K562 (cell line): ENCODE results near the gene TARBP1. TPM values are rescaled to one million over a fixed set of nuclear protein-coding genes. Genes with fewer than 3 reads are reported as not detected.

Experiments
- ATAC-seq: fragments of 200-7000 bp; cut with Tn5 transposase; 3 replicates; pipeline ENCODE4 v1.9.1; 2020; ENCODE audit warnings: moderate library complexity
- BruUV-seq: library from RNA; stranded (reverse); fragments of 400-500 nt; replicated peaks from 2 replicates; lab custom pipeline; 2021; lab: Mats Ljungman, UMichigan
- CTCF ChIA-PET: fragments of 300-600 bp; formaldehyde crosslinking; extraction: SDS; loops from one replicate; lab custom pipeline; 2021; ENCODE audit warnings: low intra/inter-chr PET ratio; lab: Yijun Ruan, JAX
- POLR2A ChIA-PET: fragments of 300-600, 350-650 bp; sonication (Branson Sonifier 250); formaldehyde crosslinking; extraction: SDS; loops from one replicate; lab custom pipeline; 2021; ENCODE audit warnings: antibody characterized with exemption, inconsistent platforms; lab: Yijun Ruan, JAX
- DNase-seq, 4 experiments: peaks; one replicate each; pipeline versions ENCODE4 v3.0.0 to v3.0.0-alpha.2; 2011 to 2018; ENCODE audit warnings: low spot score in 3 of 4, mixed read lengths in 3 of 4; ENCODE audit errors: extremely low read depth in 1 of 4
- FAIRE-seq: peaks from 2 replicates; lab custom pipeline; 2011; peaks lifted over from hg19 to GRCh38; lab: Jason Lieb, UNC
- H2AFZ ChIP-seq: 2 replicates; pipeline ENCODE4 v1.6.0; 2011; ENCODE audit warnings: low read depth, low read length, control low read depth, inconsistent platforms
- H3K27ac ChIP-seq: fragments of 200-600 bp; 3 replicates; pipeline ENCODE4 v1.8.0; 2011; ENCODE audit warnings: low read depth, mild to moderate bottlenecking, control low read depth, inconsistent platforms, low read length, moderate library complexity, mixed read lengths; ENCODE audit errors: extremely low read depth
- H3K27me3 ChIP-seq, 2 experiments: fragments of 300-600 bp in 1 of 2; 2 replicates in 1 of 2; 3 replicates in 1 of 2; pipeline versions ENCODE4 v1.6.0 to v1.8.0; 2011; ENCODE audit warnings: inconsistent platforms in 2 of 2, low read length in 2 of 2, mild to moderate bottlenecking in 1 of 2, mixed read lengths in 1 of 2, moderate library complexity in 1 of 2; ENCODE audit not compliant: control insufficient read depth in 2 of 2, insufficient read depth in 2 of 2
- H3K36me3 ChIP-seq: fragments of 300-600 bp; 3 replicates; pipeline ENCODE4 v1.8.0; 2011; ENCODE audit warnings: mild to moderate bottlenecking, low read length, inconsistent platforms; ENCODE audit not compliant: control insufficient read depth, insufficient read depth
- H3K4me1 ChIP-seq, 2 experiments: fragments of 200-600 bp in 1 of 2; replicated peaks in 1 of 2; 2 replicates in 1 of 2; 3 replicates in 1 of 2; pipeline versions ENCODE4 v1.5.1 to v1.8.0; 2011; ENCODE audit warnings: inconsistent platforms in 2 of 2, low read length in 2 of 2, mild to moderate bottlenecking in 1 of 2, mixed read lengths in 1 of 2, moderate library complexity in 1 of 2; ENCODE audit not compliant: control insufficient read depth in 2 of 2, insufficient read depth in 2 of 2
- H3K4me2 ChIP-seq: 2 replicates; pipeline ENCODE4 v1.6.1; 2011; ENCODE audit warnings: low read length, control low read depth, inconsistent platforms, mixed read lengths; ENCODE audit not compliant: insufficient read depth
- H3K4me3 ChIP-seq: fragments of 200-600 bp; sonication (generic), shearing (Covaris generic); 2 replicates; pipeline ENCODE4 v1.5.1; 2016; ENCODE audit warnings: control low read depth, inconsistent platforms
- H3K79me2 ChIP-seq: fragments of 200-600 bp; 3 replicates; pipeline ENCODE4 v1.8.0; 2011; ENCODE audit warnings: low read length, inconsistent platforms; ENCODE audit not compliant: control insufficient read depth, insufficient read depth
- H3K9ac ChIP-seq, 2 experiments: 2 replicates each; pipeline versions ENCODE4 v1.6.0 to v1.6.1; 2011; ENCODE audit warnings: low read depth in 2 of 2, low read length in 2 of 2, control low read depth in 1 of 2, inconsistent platforms in 1 of 2, mild to moderate bottlenecking in 1 of 2, mixed read lengths in 1 of 2; ENCODE audit not compliant: insufficient read depth in 1 of 2
- H3K9me1 ChIP-seq: one replicate; pipeline ENCODE4 v1.6.0; 2011; ENCODE audit warnings: inconsistent platforms, mild to moderate bottlenecking, low read length, moderate library complexity; ENCODE audit not compliant: control insufficient read depth, insufficient read depth
- H3K9me3 ChIP-seq: replicated peaks from 2 replicates; pipeline ENCODE4 v1.5.1; 2011; ENCODE audit warnings: low read depth, low read length, inconsistent platforms; ENCODE audit not compliant: control insufficient read depth, insufficient read depth
- H4K20me1 ChIP-seq: replicated peaks from 2 replicates; pipeline ENCODE4 v1.6.1; 2011; ENCODE audit warnings: low read length, inconsistent platforms, mixed read lengths; ENCODE audit not compliant: control insufficient read depth, insufficient read depth
- JUN ChIP-seq, 2 experiments: sonication (generic) in 1 of 2; formaldehyde crosslinking in 1 of 2; IDR thresholded peaks; 2 replicates each; pipeline versions ENCODE4 v1.6.1 to v1.8.0; 2012 to 2022; ENCODE audit warnings: borderline replicate concordance in 2 of 2, mild to moderate bottlenecking in 2 of 2, improper control_type of control experiment in 1 of 2, low read depth in 1 of 2, low read length in 1 of 2, missing genetic modification reagents in 1 of 2
- NCOA4 ChIP-seq: fragments of 450-650 bp; IDR thresholded peaks from 2 replicates; pipeline ENCODE4 v1.6.1; 2018; ENCODE audit warnings: mild to moderate bottlenecking; ENCODE audit not compliant: partially characterized antibody
- NFIC ChIP-seq: fragments of 450-650 bp; IDR thresholded peaks from 2 replicates; pipeline ENCODE4 v1.6.1; 2017; ENCODE audit warnings: mild to moderate bottlenecking, inconsistent platforms
- RBM25 ChIP-seq: fragments of 200-400 bp; formaldehyde crosslinking; IDR thresholded peaks from 2 replicates; pipeline ENCODE4 v1.6.1; 2018; ENCODE audit warnings: low read length, low read depth, moderate library complexity; ENCODE audit not compliant: severe bottlenecking
- ZBTB1 ChIP-seq: sonication (generic); formaldehyde crosslinking; IDR thresholded peaks from 2 replicates; pipeline ENCODE4 v1.8.1; 2023; ENCODE audit warnings: missing genetic modification reagents, low read depth, mild to moderate bottlenecking, borderline replicate concordance
- ZFX ChIP-seq: sonication (generic); formaldehyde crosslinking; IDR thresholded peaks from 2 replicates; pipeline ENCODE4 v1.8.0; 2022; ENCODE audit warnings: mild to moderate bottlenecking, missing genetic modification reagents, moderate library complexity
- WGBS: fragments of 100-300 bp; shearing (Covaris generic); methylation state at CpG from one replicate; pipeline ENCODE4 v1.1.6; 2016; ENCODE audit warnings: low coverage, mixed read lengths; ENCODE audit not compliant: insufficient coverage; ENCODE audit errors: missing lambda C conversion rate; 5-methylcytosine and 5-hydroxymethylcytosine counted together
- in situ Hi-C: fragments of 300-500 bp; cut with MboI; formaldehyde crosslinking; loops from 4 replicates; pipeline ENCODE4 v1.15.0; 2018; ENCODE audit warnings: inconsistent platforms, mixed read lengths
- intact Hi-C: fragments of 100-400 bp; cut with micrococcal nuclease; formaldehyde crosslinking; loops from 2 replicates; pipeline ENCODE4 v1.14.2; 2022
- polyA plus RNA-seq, 8 experiments: library from polyadenylated mRNA; depleted of rRNA in 4 of 8; stranded (reverse) in 5 of 8; unstranded in 3 of 8; fragments of >200 nt; fragmentation: Nextera tagmentation in 2 of 8; fragmentation: Illumina TruSeq in 1 of 8; extraction: Ambion mirVana in 2 of 8; extraction: Trizol in 1 of 8; gene quantifications; 2 replicates each; pipeline versions ENCODE4 v1.2.1 to v1.2.3, GENCODE V29; 2011 to 2014; ENCODE audit warnings: inconsistent platforms in 1 of 8, missing spikeins in 1 of 8
- total RNA-seq, 7 experiments: library from RNA; depleted of rRNA in 6 of 7; stranded (reverse); fragments of >200 nt in 6 of 7; fragmentation: Illumina TruSeq in 2 of 7; extraction: Trizol in 2 of 7; gene quantifications; 2 replicates each; pipeline versions ENCODE4 v1.2.1 to v1.2.3, GENCODE V29; 2011 to 2021; ENCODE audit warnings: low replicate concordance in 1 of 7

Gene TARBP1
- total and polyA plus RNA-seq, 9 of the 15 experiments (the other 6 are each of a cell fraction or from before 2014, with no cell fraction given), result 8.8 to 48.0 (median 22.9) TPM

DNA sequence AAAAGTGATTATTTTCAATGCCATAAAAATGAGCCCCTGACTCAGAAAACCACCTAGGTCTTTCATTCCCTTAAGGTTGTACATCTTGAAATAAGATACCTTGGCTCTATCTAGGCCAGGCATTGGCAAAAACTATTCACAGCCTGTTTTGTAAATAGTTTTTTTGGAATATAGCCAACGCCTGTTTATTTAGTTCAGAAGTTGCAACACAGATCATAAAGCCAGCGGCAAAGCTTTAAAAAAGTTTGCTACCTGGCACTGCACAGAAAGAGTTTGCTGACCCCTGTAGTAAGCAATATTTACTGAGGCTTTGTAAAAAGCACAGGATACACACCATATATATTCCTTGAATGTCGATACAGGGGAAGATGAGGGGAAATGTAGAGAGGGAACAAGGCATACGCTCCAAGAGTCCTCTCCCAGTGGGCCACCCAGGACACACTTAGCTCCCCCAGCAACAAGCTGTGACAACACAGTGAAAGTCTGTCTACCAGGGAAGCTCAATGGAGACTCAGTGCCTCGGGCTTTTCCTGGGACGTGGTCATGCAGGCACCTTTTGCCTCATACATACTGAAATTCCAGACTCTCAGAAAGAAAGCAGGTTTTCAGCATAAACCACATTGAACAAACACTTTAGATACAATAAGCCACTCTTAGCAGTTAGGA is 20.5 kb downstream of the TARBP1 start:
- no peak overlapping the region for H2AFZ ChIP-seq
- intact Hi-C loops, result no loop called here
- CTCF ChIA-PET, result no interaction called here
- H3K9me1 ChIP-seq, result no peaks in the 10 kb centered on the region
- no peaks in the 10 kb centered on the region for H3K79me2 ChIP-seq
- H3K9me3 ChIP-seq, result no peaks in the 10 kb centered on the region
- no peak overlapping the region for H3K4me3 ChIP-seq
- BruUV-seq, result no TSS peak
- 78% methylated on average over 6 of the region's 6 CpGs for WGBS
- in situ Hi-C loops, result no loop called here
- H4K20me1 ChIP-seq, result no peaks in the 10 kb centered on the region
- H3K9ac ChIP-seq, result no peak overlapping the region
- TF ChIP-seq NCOA4, result no peak
- TF ChIP-seq NFIC, result 0 out of 2 replicates have a peak, but pooled peaks have one; percentile 13
- no peak for TF ChIP-seq ZFX (CRISPR knock-in tag)
- TF ChIP-seq RBM25, result no peak
- TF ChIP-seq ZBTB1 (CRISPR knock-in tag), result no peak
- TF ChIP-seq JUN (IDR thresholded peaks at IDR 0.05; ENCODE audit: borderline replicate concordance, low read depth, low read length), result no peak
- TF ChIP-seq JUN (CRISPR knock-in tag; IDR thresholded peaks at IDR 0.05; ENCODE audit: borderline replicate concordance), result no peak
- H3K27me3 ChIP-seq, result no peaks in the 10 kb centered on the region
- no peak overlapping the region for H3K4me2 ChIP-seq
- POLR2A ChIA-PET, result interaction anchor here (0.8 to 1.1 kb wide), 2 partner anchors 8 to 9 kb away, joined by 3 to 4 read pairs; no protein-coding TSS in a partner anchor
- DNase-seq (no peak), ATAC-seq (no peak; the same call in 1 of the 3 replicates), FAIRE-seq (no peak)
- no peaks in the 10 kb centered on the region for H3K4me1 ChIP-seq
- no peak overlapping the region for H3K27ac ChIP-seq
- peaks cover 29% of the 10 kb centered on the region for H3K36me3 ChIP-seq
